Hematopoietic multipotent progenitor cell (in vitro differentiated cells): ENCODE measurements around the gene CALML5. TPM values are rescaled to one million over a fixed set of nuclear protein-coding genes. Genes with fewer than 3 reads are reported as not detected.

Source experiments
- DNase-seq, 3 donors: peaks; one replicate each; pipeline ENCODE4 v3.0.0-alpha.2; 2011 to 2015; ENCODE audit warnings: low read depth in 2 of 3, low spot score in 2 of 3
- total RNA-seq: library from RNA; depleted of rRNA; stranded (reverse); fragments of >200 nt; gene quantifications from one replicate; pipeline ENCODE4 v1.2.3, GENCODE V29; 2012

The CALML5 gene, protein sequence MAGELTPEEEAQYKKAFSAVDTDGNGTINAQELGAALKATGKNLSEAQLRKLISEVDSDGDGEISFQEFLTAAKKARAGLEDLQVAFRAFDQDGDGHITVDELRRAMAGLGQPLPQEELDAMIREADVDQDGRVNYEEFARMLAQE
- total RNA-seq, result not detected

- no peak for DNase-seq
These were observed at the start of gene CALML5 for GRCh38 chr10:5499493-5500140. Gene CALML5, minus strand, starts transcription at chr10:5499570. Its CDS starts 132 bp downstream, at chr10:5499438.

DNA sequence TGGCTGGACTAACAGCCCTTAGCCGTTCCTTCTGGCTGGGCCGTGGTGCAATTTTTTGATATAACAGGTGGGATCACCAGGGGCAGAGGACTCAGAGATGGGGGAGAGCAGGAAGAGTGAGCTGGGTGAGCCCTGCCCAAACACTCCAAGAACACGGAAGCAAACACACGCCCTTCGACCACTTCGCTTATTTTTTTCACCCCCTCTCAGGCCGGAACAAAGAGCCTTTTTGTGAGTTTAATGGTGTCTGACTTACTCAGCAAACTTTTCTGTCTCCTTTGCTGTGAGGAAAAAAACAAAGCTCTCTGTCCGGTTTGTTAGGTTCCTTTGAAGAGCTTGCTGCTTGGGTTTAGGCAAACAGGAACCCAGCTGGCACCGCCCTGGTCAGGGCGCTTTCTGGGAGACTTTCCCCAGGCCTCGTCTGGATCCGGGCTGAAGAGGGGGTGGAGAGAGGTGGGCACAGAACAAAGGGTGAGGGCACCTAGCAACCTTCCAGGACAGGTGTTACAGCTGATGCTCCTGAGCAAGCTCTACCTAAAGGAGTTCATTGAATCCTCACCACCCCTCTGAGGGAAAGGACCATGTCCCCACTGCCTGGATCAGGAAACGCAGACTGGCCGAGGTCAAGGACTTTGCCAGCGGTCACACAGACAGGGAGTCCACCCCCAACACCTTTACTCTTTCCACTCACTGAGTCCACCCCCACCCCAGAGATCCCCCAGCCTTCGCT is 48.7 kb upstream of the CALML5 start:
- DNase-seq, result peak in 2 of 3 donors; percentile 15 to 57

DNA sequence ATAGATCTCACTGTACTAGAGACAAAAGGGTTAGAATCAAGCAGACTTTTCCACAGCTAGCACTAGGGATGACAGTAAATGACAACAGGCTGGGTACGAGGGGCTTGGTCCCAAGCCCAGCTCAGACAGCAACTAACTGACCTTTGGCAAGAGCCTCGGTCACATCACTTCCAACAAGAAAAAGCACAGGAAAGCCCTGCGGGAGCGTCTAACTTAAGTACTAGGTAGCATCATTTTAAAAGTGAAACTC is 48.2 kb upstream of the CALML5 start:
- no peak for DNase-seq

DNA sequence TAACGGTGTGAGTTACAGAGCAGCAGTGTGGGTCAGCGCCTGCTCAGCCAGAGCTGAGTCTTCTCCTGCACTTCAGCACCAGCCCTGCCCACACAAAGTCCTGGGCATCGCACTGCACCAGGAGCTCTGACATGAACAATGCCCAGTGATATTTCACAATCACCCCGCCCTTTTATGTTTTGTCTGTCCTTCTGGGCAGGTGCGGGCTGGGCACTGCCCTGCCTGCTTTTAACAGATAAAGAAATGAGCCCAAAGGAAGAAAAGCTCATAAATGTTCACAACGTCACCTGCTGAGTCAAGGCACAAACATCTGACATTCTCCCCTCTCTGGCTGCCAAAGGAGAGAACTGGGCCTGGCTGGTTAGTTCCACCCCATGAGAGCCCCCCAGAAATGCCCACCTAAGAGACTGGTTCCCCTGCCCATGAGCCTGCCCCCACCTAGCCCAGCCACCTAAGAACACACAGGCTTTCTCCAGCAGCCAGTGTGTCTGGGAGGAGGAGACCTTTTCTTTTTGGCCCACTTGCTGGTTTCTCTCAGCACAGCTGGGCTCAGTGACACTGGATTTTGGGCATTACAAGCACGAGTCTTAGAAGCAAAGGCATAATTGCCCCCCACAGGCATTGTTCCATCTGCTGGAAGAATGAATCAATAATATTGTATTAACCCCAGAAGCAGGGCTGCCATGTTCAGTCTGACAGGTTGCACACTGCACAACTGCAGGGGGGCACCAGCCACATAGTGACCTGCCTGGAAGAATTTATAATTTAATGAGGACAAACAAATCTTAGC is 47.7 kb upstream of the CALML5 start:
- no peak for DNase-seq

GRCh38 chr10:5545778-5546710 is 46.7 kb upstream of the CALML5 start:
- no peak for DNase-seq

DNA sequence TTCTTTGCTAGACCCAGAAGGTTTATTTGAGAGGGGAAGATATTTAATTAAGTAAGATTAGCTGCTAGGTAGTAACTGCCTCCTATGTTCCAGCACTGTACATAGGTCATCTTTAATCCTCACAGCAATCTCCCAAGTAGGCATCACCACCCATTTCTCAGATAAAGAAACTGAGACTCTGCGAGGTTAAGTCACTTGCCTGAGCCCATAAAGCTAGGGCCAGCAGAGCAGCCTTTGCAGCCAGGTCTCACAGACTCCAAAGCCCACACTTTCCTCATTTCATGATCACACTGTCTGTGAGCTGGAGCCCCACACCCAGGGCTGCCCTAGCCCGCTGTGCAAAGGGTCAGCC is 46.0 kb upstream of the CALML5 start:
- no peak for DNase-seq

DNA sequence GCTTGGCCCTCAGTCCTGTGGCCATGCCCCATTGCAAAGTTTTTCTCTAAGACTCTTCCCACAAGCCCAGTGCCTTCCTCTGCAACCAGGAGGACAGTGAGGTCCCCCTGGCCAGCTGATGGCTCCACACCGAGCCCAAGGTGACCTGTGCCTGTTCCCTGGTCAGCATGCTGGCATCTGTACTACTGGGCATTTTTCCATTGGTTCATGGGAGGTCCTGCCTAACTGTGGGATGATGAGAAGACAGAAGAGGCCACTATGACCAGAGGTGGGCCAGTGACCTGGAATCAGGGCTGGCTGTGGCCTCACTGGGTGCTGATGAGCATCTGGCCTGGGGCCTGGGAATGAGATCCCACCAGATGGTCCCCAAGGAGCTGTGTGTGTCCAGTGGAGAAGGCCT is 45.6 kb upstream of the CALML5 start:
- no peak for DNase-seq

GRCh38 chr10:5544216-5544805 is 44.9 kb upstream of the CALML5 start:
- no peak for DNase-seq

DNA sequence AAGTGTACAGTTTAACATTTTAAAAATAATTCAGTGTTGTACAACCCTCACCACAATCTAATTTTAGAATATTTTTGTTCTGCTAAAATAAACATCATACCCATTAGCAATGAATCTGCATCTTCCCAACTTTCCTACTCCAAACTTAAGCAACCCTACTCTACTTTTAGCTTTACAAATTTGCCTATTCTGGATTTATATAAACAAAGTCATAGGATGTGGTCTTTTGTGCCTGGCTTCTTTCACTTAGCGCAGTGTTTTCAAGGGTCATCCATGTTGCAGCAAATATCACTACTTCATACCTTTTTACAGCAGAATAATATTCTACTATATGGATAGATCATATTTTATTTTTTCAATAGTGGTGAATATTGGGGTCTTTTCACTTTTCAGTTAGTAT is 44.3 kb upstream of the CALML5 start:
- no peak for DNase-seq

GRCh38 chr10:5542100-5542499 is 42.7 kb upstream of the CALML5 start:
- no peak for DNase-seq

- no peak for DNase-seq
These were observed 41.5 kb upstream of the CALML5 start for GRCh38 chr10:5540891-5541290.

DNA sequence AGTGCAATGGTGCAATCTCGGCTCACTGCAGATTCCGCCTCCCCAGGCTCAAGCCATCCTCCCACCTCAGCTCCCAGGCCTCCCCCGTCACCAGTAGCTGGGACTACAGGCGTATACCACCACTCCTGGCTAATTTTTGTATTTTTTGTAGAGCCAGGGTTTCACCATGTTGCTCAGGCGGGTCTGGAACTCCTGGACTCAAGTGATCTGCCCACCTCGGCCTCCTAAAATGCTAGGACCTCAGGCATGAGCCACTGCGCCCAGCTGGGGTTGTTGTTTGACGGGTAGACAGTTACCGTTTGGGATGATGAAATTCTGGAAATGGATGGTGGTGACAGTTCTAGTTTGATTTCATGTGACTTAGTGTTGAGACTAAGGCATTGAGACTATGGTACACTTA is 40.7 kb upstream of the CALML5 start:
- DNase-seq, result no peak

GRCh38 chr10:5538892-5539651 is 39.7 kb upstream of the CALML5 start:
- DNase-seq, result peak in 2 of 3 donors; percentile 22 to 34

DNA sequence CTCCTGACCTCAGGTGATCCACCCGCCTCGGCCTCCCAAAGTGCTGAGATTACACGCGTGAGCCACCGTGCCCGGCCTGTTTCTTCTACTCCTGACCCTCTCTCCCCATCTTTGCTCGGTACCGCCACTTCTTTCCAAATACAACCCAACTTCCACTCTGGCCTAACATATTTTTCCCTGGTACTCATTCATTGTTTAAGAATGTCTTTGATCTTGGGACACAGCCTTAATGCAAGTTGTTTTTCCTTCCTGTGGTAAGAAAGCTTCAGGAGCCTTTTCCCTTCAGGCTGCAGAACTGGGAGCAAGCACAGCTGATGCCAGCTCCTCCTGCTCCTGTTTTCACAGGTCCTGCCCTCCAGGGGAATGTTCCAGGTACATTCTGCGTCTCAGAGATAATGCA is 39.1 kb upstream of the CALML5 start:
- DNase-seq, result no peak

DNA sequence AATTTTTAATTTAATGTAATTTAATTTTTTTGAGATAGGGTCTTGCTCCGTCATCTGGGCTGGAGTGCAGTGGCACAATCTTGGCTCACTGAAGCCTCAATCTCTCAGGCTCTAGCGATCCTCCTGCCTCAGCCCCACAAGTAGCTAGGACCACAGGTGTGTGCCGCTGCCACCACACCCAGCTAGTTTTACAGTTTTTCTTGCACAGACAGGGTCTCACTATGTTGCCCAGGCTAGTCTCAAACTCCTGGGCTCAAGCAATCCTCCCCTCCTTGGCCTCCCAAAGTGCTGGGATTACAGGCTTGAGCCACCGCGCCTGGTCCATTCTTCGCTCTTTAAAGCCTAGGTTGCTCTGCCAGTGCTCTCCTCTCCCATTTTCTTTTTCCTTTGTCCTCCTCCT is 38.3 kb upstream of the CALML5 start:
- DNase-seq, result no peak

GRCh38 chr10:5536486-5537081 is 37.2 kb upstream of the CALML5 start:
- DNase-seq, result no peak

- no peak for DNase-seq
These were observed 35.8 kb upstream of the CALML5 start for GRCh38 chr10:5534880-5535856.
